ENCODE results near the gene TREML2.

DNA sequence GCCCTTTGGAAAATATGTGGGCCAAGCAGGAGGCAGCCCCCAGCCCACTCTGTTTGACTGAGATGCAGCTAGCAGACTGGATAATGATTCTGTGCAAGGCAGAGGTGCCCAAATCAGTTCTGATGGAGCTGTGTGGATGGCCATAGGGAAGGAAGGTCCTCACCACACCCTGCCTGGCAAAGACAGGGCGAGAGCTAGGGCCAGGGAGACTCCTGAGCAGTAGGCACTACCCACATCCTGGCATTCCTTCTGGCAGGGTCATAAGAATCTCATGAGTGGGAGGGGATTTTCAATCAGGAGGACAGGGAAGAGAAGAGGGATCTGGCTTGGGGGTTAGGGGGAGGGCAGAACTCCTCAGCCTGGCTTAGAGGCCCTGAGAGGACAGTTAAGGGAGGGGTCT lies 19.4 kb downstream of the TREML2 start:
- TF ChIP-seq, protein P1, sequence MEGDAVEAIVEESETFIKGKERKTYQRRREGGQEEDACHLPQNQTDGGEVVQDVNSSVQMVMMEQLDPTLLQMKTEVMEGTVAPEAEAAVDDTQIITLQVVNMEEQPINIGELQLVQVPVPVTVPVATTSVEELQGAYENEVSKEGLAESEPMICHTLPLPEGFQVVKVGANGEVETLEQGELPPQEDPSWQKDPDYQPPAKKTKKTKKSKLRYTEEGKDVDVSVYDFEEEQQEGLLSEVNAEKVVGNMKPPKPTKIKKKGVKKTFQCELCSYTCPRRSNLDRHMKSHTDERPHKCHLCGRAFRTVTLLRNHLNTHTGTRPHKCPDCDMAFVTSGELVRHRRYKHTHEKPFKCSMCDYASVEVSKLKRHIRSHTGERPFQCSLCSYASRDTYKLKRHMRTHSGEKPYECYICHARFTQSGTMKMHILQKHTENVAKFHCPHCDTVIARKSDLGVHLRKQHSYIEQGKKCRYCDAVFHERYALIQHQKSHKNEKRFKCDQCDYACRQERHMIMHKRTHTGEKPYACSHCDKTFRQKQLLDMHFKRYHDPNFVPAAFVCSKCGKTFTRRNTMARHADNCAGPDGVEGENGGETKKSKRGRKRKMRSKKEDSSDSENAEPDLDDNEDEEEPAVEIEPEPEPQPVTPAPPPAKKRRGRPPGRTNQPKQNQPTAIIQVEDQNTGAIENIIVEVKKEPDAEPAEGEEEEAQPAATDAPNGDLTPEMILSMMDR (IDR thresholded peaks at IDR 0.05; ENCODE audit: low read depth, low read length), result no peak
- no peak for TF ChIP-seq POLR2A (IDR thresholded peaks at IDR 0.05; ENCODE audit: extremely low read depth, insufficient read length)
- TF ChIP-seq, protein P2, sequence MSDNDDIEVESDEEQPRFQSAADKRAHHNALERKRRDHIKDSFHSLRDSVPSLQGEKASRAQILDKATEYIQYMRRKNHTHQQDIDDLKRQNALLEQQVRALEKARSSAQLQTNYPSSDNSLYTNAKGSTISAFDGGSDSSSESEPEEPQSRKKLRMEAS (IDR thresholded peaks at IDR 0.05; ENCODE audit: low read depth, low read length), result no peak
- TF ChIP-seq MYC (IDR thresholded peaks at IDR 0.05; ENCODE audit: low read depth, low read length), result no peak

All from NB4 (cell line).